ENCODE results near the gene SSBP2.

SSBP2 gene

DNA sequence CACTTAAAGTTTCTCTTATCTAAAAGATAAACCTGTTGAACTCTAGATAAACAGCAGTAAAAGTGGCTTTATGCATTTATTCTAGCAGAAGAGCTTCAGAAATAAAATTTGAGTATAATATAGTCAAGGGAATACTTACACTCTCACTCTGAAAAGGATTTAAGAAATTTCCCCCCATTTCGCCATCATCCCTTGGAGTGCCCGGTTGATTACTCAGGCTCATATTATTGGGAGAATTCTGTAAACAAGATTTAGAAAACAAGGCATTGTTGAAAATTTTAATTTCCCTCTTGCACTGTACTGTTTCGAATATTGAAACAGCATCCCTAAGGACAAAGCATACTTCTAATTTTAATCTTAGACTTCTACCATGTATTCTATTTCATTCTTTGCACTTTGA lies 322.5 kb downstream of the SSBP2 start:
- H3K4me3 ChIP-seq (ENCODE audit: low read depth, low read length), result no peak overlapping the region
- ChIA-PET POLR2A (no interaction called here), CTCF (interaction anchor here (1.0 to 1.8 kb wide), 3 partner anchors 8 to 797 kb away, joined by 3 to 6 read pairs (median 4); no protein-coding TSS in a partner anchor)
- no peak for DNase-seq (ENCODE audit: low read depth, low spot score)
- TF ChIP-seq, protein P1, sequence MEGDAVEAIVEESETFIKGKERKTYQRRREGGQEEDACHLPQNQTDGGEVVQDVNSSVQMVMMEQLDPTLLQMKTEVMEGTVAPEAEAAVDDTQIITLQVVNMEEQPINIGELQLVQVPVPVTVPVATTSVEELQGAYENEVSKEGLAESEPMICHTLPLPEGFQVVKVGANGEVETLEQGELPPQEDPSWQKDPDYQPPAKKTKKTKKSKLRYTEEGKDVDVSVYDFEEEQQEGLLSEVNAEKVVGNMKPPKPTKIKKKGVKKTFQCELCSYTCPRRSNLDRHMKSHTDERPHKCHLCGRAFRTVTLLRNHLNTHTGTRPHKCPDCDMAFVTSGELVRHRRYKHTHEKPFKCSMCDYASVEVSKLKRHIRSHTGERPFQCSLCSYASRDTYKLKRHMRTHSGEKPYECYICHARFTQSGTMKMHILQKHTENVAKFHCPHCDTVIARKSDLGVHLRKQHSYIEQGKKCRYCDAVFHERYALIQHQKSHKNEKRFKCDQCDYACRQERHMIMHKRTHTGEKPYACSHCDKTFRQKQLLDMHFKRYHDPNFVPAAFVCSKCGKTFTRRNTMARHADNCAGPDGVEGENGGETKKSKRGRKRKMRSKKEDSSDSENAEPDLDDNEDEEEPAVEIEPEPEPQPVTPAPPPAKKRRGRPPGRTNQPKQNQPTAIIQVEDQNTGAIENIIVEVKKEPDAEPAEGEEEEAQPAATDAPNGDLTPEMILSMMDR (IDR thresholded peaks at IDR 0.05; ENCODE audit: insufficient read depth, low read length, missing control alignments), result no peak

DNA sequence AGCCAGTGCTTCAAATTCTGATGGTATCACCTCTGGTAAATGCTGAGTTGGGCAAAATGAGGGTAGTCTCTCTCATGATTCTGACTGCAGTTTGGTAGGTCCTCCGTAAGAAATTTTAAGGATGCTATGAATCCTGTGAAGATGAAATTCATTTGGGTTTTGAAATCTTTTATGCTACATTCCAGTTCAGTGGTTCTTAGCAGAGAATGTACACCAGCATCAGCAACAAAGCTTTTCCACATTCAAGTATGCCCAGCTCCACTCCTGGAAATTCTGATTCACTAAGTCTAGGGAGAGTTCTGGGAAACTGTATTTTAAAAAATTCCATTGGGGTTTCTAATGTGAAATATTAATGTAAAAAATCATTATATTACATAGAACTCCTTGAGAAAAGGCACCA lies 323.3 kb downstream of the SSBP2 start:
- CTCF ChIA-PET, result interaction anchor here (1.0 to 1.8 kb wide), 4 partner anchors 9 to 798 kb away, joined by 3 to 6 read pairs (median 4); no protein-coding TSS in a partner anchor
- POLR2A ChIA-PET, result no interaction called here
- no peak overlapping the region for H3K4me3 ChIP-seq (ENCODE audit: low read depth, low read length)
- TF ChIP-seq, protein P1 (IDR thresholded peaks at IDR 0.05; ENCODE audit: insufficient read depth, low read length, missing control alignments), result no peak
- DNase-seq (ENCODE audit: low read depth, low spot score), result no peak

DNA sequence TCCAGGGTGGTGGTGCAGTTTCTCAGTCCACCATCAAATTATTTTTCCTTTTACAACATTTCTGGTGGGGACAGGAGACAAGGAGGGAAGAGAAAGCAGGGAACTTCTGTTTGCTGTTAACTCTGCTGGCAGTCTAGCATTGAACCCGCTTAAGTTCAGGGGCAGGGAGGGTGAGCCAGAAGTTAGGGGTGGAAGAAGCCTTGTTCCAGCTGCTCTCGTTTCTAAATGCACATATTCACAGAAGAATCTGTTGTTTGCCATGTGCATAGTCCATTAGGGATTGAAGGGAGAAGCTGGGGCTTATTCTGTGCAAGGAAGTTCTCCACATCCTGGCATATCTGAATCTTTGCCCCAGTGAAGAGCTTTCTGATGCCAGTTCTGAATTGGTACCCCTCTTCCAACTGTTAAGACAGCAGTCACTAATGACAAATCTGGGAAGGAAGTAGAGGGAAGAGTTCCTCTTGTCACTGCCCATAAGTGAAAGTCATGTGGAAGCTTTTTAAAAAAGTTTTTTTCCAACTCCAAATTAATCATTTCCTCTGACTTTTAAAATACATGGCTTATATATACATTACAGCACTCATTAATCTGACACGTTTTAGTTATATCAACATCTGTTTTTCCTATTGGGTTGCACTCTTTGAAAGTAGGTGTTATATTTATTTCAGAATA lies 324.4 kb downstream of the SSBP2 start:
- TF ChIP-seq, protein P1 (IDR thresholded peaks at IDR 0.05; ENCODE audit: insufficient read depth, low read length, missing control alignments), result no peak
- POLR2A ChIA-PET, result no interaction called here
- CTCF ChIA-PET, result interaction anchor here (0.7 to 4.5 kb wide), 18 partner anchors 11 to 833 kb away, joined by 3 to 25 read pairs (median 4); no protein-coding TSS in a partner anchor
- DNase-seq (ENCODE audit: low read depth, low spot score), result no peak
- H3K4me3 ChIP-seq (ENCODE audit: low read depth, low read length), result no peak overlapping the region

DNA sequence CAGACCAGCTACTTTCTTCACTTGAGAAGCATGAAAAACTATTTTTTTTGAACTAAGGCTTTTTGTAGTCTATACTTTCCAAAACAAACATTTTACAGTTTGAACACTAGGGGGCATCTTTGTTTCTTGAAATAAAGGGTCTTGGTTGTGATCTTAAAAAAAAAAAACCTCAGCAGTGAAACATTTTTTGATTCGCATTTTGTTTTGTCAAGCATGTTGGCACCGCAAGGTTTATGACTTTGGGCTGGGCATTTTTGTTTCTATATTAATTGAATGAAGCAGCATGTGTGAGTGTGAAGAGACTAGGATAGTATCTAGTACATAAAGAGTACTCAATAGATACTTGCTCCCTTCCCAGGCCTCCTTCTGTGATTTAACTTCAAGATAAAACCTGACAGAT lies 325.3 kb downstream of the SSBP2 start:
- no peak overlapping the region for H3K4me3 ChIP-seq (ENCODE audit: low read depth, low read length)
- ChIA-PET POLR2A (no interaction called here), CTCF (interaction anchor here (0.6 to 4.5 kb wide), 30 partner anchors 12 to 834 kb away, joined by 3 to 25 read pairs (median 4); partner anchors contain the start of gene SSBP2)
- DNase-seq (ENCODE audit: low read depth, low spot score), result no peak
- TF ChIP-seq, protein P1 (IDR thresholded peaks at IDR 0.05; ENCODE audit: insufficient read depth, low read length, missing control alignments), result no peak

DNA sequence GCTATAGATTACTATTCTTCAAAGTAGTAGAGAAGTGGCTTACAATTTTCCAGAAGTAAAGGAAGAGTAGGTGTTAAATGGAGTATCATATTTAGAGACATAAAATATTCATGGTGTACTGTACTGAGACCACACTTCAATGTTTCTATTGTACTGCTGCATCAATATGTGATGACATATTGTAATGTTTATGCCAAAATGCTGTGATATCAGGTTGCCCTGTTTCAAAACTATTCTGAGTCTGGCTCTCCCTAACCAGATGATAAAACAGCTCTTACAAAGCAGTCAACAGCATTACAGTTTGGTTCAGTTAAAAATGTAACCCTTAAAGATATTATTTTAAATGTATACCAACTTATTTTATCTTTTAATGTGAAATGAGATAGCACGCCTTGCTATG lies 326.2 kb downstream of the SSBP2 start:
- ChIA-PET CTCF (interaction anchor here (0.6 to 4.5 kb wide), 25 partner anchors 12 to 835 kb away, joined by 3 to 25 read pairs (median 4); partner anchors contain the start of gene SSBP2), POLR2A (no interaction called here)
- H3K4me3 ChIP-seq (ENCODE audit: low read depth, low read length), result no peak overlapping the region
- DNase-seq (ENCODE audit: low read depth, low spot score), result no peak
- TF ChIP-seq, protein P1 (IDR thresholded peaks at IDR 0.05; ENCODE audit: insufficient read depth, low read length, missing control alignments), result no peak

DNA sequence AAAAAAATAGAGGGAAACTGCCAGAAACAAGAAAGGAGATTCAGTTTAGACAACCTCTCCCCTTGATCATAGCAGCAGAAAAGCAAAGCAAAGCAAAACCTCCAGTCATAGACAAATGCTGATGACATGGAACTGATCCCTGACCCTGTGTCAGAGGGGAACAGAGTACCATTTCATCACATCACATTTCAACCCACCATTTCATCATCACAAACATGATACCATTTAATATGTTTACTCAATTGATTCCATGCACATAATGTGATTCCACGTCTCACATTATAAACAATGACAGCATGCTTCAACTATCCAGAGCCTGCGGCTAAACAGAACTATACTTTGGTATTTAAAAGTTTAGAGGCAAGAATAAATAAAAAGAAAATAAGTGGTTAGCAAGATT lies 328.2 kb downstream of the SSBP2 start:
- DNase-seq (ENCODE audit: low read depth, low spot score), result peak; percentile 69
- CTCF ChIA-PET, result interaction anchor here (1.4 to 4.5 kb wide), 2 partner anchors 124 to 802 kb away, joined by 3 to 25 read pairs; no protein-coding TSS in a partner anchor
- TF ChIP-seq, protein P1 (IDR thresholded peaks at IDR 0.05; ENCODE audit: insufficient read depth, low read length, missing control alignments), result no peak
- H3K4me3 ChIP-seq (ENCODE audit: low read depth, low read length), result no peak overlapping the region
- POLR2A ChIA-PET, result no interaction called here
